K562 (cell line): ENCODE results near the gene HNRNPM. TPM values are rescaled to one million over a fixed set of nuclear protein-coding genes. Genes with fewer than 3 reads are reported as not detected.

Experiments used
- ARHGAP35 ChIP-seq: fragments of 450-650 bp; IDR thresholded peaks from 2 replicates; pipeline ENCODE4 v1.6.1; 2018; ENCODE audit not compliant: partially characterized antibody
- CBX5 ChIP-seq: IDR thresholded peaks from 2 replicates; pipeline ENCODE4 v1.6.1; 2014; ENCODE audit warnings: low read depth, borderline replicate concordance
- CTBP1 ChIP-seq: fragments of 450-650 bp; IDR thresholded peaks from 2 replicates; pipeline ENCODE4 v1.6.1; 2016; ENCODE audit warnings: borderline replicate concordance
- FOXP4 ChIP-seq: sonication (generic); formaldehyde crosslinking; IDR thresholded peaks from 2 replicates; pipeline ENCODE4 v1.8.0; 2022; ENCODE audit warnings: mild to moderate bottlenecking, missing genetic modification reagents, borderline replicate concordance
- HNRNPH1 ChIP-seq: fragments of 200-400 bp; formaldehyde crosslinking; optimal IDR thresholded peaks from 2 replicates; pipeline ENCODE3; 2017; ENCODE audit warnings: low read depth, mild to moderate bottlenecking, low read length, moderate library complexity
- KHSRP ChIP-seq: fragments of 450-650 bp; IDR thresholded peaks from 2 replicates; pipeline ENCODE4 v1.6.1; 2017
- LARP7 ChIP-seq: fragments of 450-650 bp; IDR thresholded peaks from 2 replicates; pipeline ENCODE4 v1.6.1; 2016
- MEF2D ChIP-seq: conservative IDR thresholded peaks from 2 replicates; pipeline ENCODE4 v1.6.1; 2016; ENCODE audit warnings: low read depth, missing genetic modification characterization, missing compliant biosample characterization
- MLX ChIP-seq, 2 experiments: fragments of 450-650 bp in 1 of 2; sonication (generic) in 1 of 2; formaldehyde crosslinking; conservative IDR thresholded peaks; 2 replicates each; pipeline versions ENCODE4 v1.4.0 to v1.8.1; 2020 to 2022; ENCODE audit warnings: mild to moderate bottlenecking in 1 of 2, missing genetic modification reagents in 1 of 2
- POLR2G ChIP-seq: fragments of 200-400 bp; formaldehyde crosslinking; IDR thresholded peaks from 2 replicates; pipeline ENCODE4 v1.6.1; 2017; ENCODE audit warnings: low read depth, mild to moderate bottlenecking, antibody characterized with exemption, low read length, moderate library complexity
- SMAD3 ChIP-seq: fragments of 450-650 bp; formaldehyde crosslinking; conservative IDR thresholded peaks from 2 replicates; pipeline ENCODE4 v1.4.0; 2020; ENCODE audit warnings: mild to moderate bottlenecking
- SNRNP70 ChIP-seq: fragments of 200-400 bp; formaldehyde crosslinking; optimal IDR thresholded peaks from 2 replicates; pipeline ENCODE3; 2017; ENCODE audit warnings: low read depth, low read length
- SRSF9 ChIP-seq: fragments of 200-400 bp; formaldehyde crosslinking; IDR thresholded peaks from 2 replicates; pipeline ENCODE4 v1.6.1; 2017; ENCODE audit warnings: low read depth, low read length, borderline replicate concordance
- TGIF2 ChIP-seq: sonication (generic); formaldehyde crosslinking; IDR thresholded peaks from 2 replicates; pipeline ENCODE4 v1.8.1; 2022; ENCODE audit warnings: mild to moderate bottlenecking, missing genetic modification reagents, moderate library complexity
- U2AF2 ChIP-seq: fragments of 200-400 bp; formaldehyde crosslinking; optimal IDR thresholded peaks from 2 replicates; pipeline ENCODE3; 2017; ENCODE audit warnings: low read depth, mild to moderate bottlenecking, low read length
- UBTF ChIP-seq, 2 experiments: IDR thresholded peaks; 2 replicates each; pipeline ENCODE4 v1.6.1; 2012; ENCODE audit warnings: improper control_type of control experiment in 2 of 2, low read depth in 2 of 2, low read length in 2 of 2, borderline replicate concordance in 1 of 2
- USF2 ChIP-seq: sonication (generic); formaldehyde crosslinking; IDR thresholded peaks from 2 replicates; pipeline ENCODE4 v1.5.0; 2020; ENCODE audit warnings: missing genetic modification reagents
- ZKSCAN3 ChIP-seq: fragments of 250-450 bp; sonication (Bioruptor Pico); IDR thresholded peaks from 2 replicates; pipeline ENCODE4 v1.4.0; 2020
- ZNF445 ChIP-seq: fragments of 250-450 bp; sonication (Bioruptor Pico); IDR thresholded peaks from 2 replicates; pipeline ENCODE4 v1.4.0; 2020; ENCODE audit warnings: low read depth, mild to moderate bottlenecking, moderate library complexity
- ZNF695 ChIP-seq: fragments of 450-650 bp; formaldehyde crosslinking; IDR thresholded peaks from 2 replicates; pipeline ENCODE4 v1.4.0; 2020; ENCODE audit warnings: mild to moderate bottlenecking, moderate library complexity
- polyA plus RNA-seq, 8 experiments: library from polyadenylated mRNA; depleted of rRNA in 4 of 8; stranded (reverse) in 5 of 8; unstranded in 3 of 8; fragments of >200 nt; fragmentation: Nextera tagmentation in 2 of 8; fragmentation: Illumina TruSeq in 1 of 8; extraction: Ambion mirVana in 2 of 8; extraction: Trizol in 1 of 8; gene quantifications; 2 replicates each; pipeline versions ENCODE4 v1.2.1 to v1.2.3, GENCODE V29; 2011 to 2014; ENCODE audit warnings: inconsistent platforms in 1 of 8, missing spikeins in 1 of 8
- total RNA-seq, 7 experiments: library from RNA; depleted of rRNA in 6 of 7; stranded (reverse); fragments of >200 nt in 6 of 7; fragmentation: Illumina TruSeq in 2 of 7; extraction: Trizol in 2 of 7; gene quantifications; 2 replicates each; pipeline versions ENCODE4 v1.2.1 to v1.2.3, GENCODE V29; 2011 to 2021; ENCODE audit warnings: low replicate concordance in 1 of 7

Gene HNRNPM
- total and polyA plus RNA-seq, 9 of the 15 experiments (the other 6 are each of a cell fraction or from before 2014, with no cell fraction given): 11.1 to 340 (median 195) TPM

- peak; percentile 97 for TF ChIP-seq POLR2G
- peak; percentile 12; the same call in 1 of the 2 replicates for TF ChIP-seq FOXP4
- TF ChIP-seq HNRNPH1: no peak
- no peak for TF ChIP-seq ZNF445 (CRISPR knock-in tag)
- TF ChIP-seq KHSRP: no peak
- TF ChIP-seq UBTF (IDR thresholded peaks at IDR 0.05; ENCODE audit: borderline replicate concordance in 1 of 2, low read depth in 2 of 2, low read length in 2 of 2): peak; percentile 62 to 63; a peak in 2 of 4 replicates
- TF ChIP-seq TGIF2 (CRISPR knock-in tag): peak; percentile 80; the same call in 1 of the 2 replicates
- TF ChIP-seq MLX (CRISPR knock-in tag; conservative IDR thresholded peaks at IDR 0.05): no peak
- no peak for TF ChIP-seq SMAD3
- TF ChIP-seq ZKSCAN3 (CRISPR knock-in tag): no peak
- TF ChIP-seq U2AF2: no peak
- TF ChIP-seq CTBP1: peak; percentile 85; the same call in 1 of the 2 replicates
- no peak for TF ChIP-seq SRSF9
- TF ChIP-seq USF2: peak; percentile 97
- TF ChIP-seq SNRNP70: no peak
- no peak for TF ChIP-seq ARHGAP35
- no peak for TF ChIP-seq MEF2D (tag)
- TF ChIP-seq ZNF695 (CRISPR knock-in tag): no peak
- no peak for TF ChIP-seq LARP7
- TF ChIP-seq CBX5: no peak
Observed at GRCh38 chr19:8444677-8445487, at the start of gene HNRNPM (continued).
